Coronary artery (tissue), 2 donors: Measurements from ENCODE around the gene PRR12.

ENCODE experiments used
- DNase-seq: peaks from one replicate; pipeline ENCODE4 v3.0.0-alpha.2; 2017; ENCODE audit warnings: low spot score
- H3K27ac ChIP-seq, 2 donors: fragments of 200-600 bp; sonication (generic); one replicate each; pipeline ENCODE4 v1.5.1; 2016 to 2019
- H3K4me3 ChIP-seq: fragments of 200-600 bp; sonication (generic); 2 replicates; pipeline ENCODE4 v1.5.1; 2016; ENCODE audit warnings: mild to moderate bottlenecking, moderate library complexity
- CTCF ChIP-seq: fragments of 200-600 bp; sonication (generic); IDR thresholded peaks from one replicate; pipeline ENCODE4 v1.5.1; 2019; ENCODE audit warnings: antibody characterized with exemption

Gene PRR12

GRCh38 chr19:49583239-49583638, 7.7 kb upstream of the PRR12 start:
- no peak overlapping the region for H3K4me3 ChIP-seq
- TF ChIP-seq CTCF, result no peak
- H3K27ac ChIP-seq, result no peak overlapping the region
- DNase-seq, result no peak

GRCh38 chr19:49585023-49585422, 6.0 kb upstream of the PRR12 start:
- Histone ChIP-seq H3K4me3 (no peak overlapping the region), H3K27ac (no peak overlapping the region)
- no peak for TF ChIP-seq CTCF
- no peak for DNase-seq

- Histone ChIP-seq H3K27ac (no peak overlapping the region), H3K4me3 (no peak overlapping the region)
- TF ChIP-seq CTCF, result no peak
- no peak for DNase-seq
Observed at GRCh38 chr19:49587227-49587626, 3.8 kb upstream of the PRR12 start.

- no peak for DNase-seq
- no peak overlapping the region for H3K4me3 ChIP-seq
- H3K27ac ChIP-seq, result no peak overlapping the region
- TF ChIP-seq CTCF, result no peak
Observed at GRCh38 chr19:49588365-49589122, 2.4 kb upstream of the PRR12 start.

- peak overlapping the region; percentile 99 for H3K4me3 ChIP-seq
- H3K27ac ChIP-seq, result peak overlapping the region; percentile 77 to 98
- TF ChIP-seq CTCF, result no peak
- no peak for DNase-seq
Observed at GRCh38 chr19:49589502-49589905, 1.5 kb upstream of the PRR12 start.

GRCh38 chr19:49590071-49590970, 661 bp upstream of the PRR12 start:
- TF ChIP-seq CTCF, result no peak
- DNase-seq, result peak; percentile 96
- Histone ChIP-seq H3K27ac (peak overlapping the region; percentile 77 to 98), H3K4me3 (peak overlapping the region; percentile 99)
